ENCODE results near the gene SERTAD3. TPM values are rescaled to one million over a fixed set of nuclear protein-coding genes. Genes with fewer than 3 reads are reported as not detected.
A peak's percentile ranks its signal among the peaks of the same experiment; 100 is the strongest.
"Not testable (repeated sequence)": the region's sequence is repeated elsewhere in the genome, so short reads cannot be mapped to it uniquely, and the experiment has no call there.

The SERTAD3 gene, protein sequence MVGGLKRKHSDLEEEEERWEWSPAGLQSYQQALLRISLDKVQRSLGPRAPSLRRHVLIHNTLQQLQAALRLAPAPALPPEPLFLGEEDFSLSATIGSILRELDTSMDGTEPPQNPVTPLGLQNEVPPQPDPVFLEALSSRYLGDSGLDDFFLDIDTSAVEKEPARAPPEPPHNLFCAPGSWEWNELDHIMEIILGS
- 13.2 and 21.5 TPM in 2 replicates for total RNA-seq

GRCh38 chr19:40444000-40444824 is at the start of gene SERTAD3:
SERTAD3 (minus strand) TSS chr19:40444335; CDS start chr19:40442080, 2,255 bp downstream.
- peak; percentile 72 for DNase-seq (ENCODE audit: low read depth)

DNA sequence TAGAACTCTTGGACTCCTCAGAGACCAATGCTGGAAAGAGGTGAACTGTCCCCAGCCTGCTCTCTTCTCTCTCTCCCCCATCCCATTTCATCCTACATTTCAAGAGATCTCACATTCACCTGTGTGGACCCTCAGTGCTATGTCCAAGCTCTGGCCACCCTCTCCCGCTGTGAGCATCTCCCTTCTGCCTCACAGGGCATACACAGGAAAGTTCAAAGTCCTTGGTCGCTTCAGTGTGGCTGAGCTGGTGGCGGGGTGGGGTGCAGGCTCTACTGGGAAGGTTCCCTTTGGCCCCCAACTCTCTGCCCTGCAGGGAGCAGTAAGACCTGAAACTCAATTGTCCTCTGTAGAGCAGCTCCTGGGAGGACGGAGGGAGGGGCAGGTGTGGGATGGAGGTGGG is 49.6 kb upstream of the SERTAD3 start:
- DNase-seq (ENCODE audit: low read depth) = no peak

- no peak for DNase-seq (ENCODE audit: low read depth)
Observed at GRCh38 chr19:40492274-40492673, 48.1 kb upstream of the SERTAD3 start.

DNA sequence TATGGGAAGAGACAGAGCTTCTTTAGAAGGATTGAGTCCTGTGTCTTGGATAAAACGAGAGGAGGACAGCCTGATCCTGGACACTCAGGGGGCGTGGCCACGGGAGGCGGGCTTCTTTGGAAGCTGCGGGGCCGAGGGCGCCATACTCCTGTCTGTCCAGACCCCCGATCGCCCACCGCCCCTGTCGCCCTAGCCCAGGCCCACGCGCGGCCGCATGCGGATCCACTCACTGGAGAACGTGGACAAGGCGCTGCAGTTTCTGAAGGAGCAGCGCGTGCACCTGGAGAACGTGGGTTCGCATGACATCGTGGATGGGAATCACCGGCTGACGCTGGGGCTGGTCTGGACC is 45.7 kb upstream of the SERTAD3 start:
- no peak for DNase-seq (ENCODE audit: low read depth)

GRCh38 chr19:40486017-40486416 is 41.9 kb upstream of the SERTAD3 start:
- DNase-seq (ENCODE audit: low read depth) = no peak

DNA sequence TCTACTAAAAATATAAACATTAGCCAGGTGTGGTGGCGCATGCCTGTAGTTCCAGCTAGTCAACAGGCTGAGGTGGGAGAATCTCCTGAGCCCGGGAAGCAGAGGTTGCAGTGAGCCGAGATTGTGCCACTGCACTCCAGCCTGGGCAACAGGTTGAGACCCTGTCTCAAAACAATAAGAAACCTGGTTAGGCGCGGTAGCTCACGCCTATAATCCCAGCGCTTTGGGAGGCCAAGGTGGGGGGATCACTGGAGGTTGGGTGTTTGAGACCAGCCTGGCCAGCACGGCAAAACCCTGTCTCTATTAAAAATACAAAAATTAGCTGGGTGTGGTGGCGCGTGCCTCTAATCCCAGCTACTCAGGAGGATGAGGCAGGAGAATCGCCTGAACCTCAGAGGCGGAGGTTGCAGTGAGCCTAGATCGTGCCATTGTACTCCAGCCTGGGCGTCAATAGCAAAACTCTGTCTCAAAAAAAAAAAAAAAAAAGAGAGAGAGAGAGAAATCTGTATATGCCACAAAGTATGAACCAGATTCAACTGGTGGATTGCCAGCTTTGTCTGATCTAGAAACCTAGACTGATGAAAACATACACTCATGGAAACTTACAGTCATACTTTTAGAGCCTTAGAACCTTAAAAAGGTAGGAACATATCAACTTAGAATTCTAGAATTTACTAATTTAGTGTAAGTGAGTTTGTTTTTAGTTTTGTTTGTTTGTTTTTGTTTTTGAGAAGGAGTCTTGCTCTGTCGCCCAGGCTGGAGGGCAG is 31.9 kb upstream of the SERTAD3 start:
- DNase-seq (ENCODE audit: low read depth) = not testable (repeated sequence)

- DNase-seq (ENCODE audit: low read depth) = no peak
Observed at GRCh38 chr19:40474737-40475136, 30.6 kb upstream of the SERTAD3 start.

GRCh38 chr19:40472516-40472915 is 28.4 kb upstream of the SERTAD3 start:
- DNase-seq (ENCODE audit: low read depth) = no peak

GRCh38 chr19:40471111-40471510 is 27.0 kb upstream of the SERTAD3 start:
- DNase-seq (ENCODE audit: low read depth) = no peak

DNA sequence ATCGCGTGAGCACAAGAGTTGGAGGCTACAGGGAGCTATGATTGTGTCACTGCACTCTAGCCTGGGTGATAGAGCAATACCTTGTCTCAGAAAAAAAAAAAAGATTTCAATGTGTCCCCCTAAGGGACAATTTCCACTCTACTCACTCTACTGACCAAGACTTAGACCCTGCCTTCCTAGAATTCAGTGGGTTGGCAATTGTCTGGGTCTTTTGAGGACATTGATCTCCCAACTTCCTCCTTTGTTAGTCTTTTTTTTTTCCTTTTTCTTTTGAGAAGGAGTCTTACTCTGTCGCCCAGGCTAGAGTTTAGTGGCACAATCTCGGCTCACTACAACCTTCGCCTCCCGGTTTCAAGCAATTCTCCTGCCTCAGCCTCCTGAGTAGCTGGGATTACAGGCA is 24.9 kb upstream of the SERTAD3 start:
- DNase-seq (ENCODE audit: low read depth) = no peak

- no peak for DNase-seq (ENCODE audit: low read depth)
Observed at GRCh38 chr19:40466985-40467734, 23.0 kb upstream of the SERTAD3 start, which contains the start of gene SPTBN4. SPTBN4 (plus strand) TSS chr19:40467001; CDS start chr19:40472622, 5,621 bp downstream.

GRCh38 chr19:40466219-40466984 is 22.3 kb upstream of the SERTAD3 start:
- DNase-seq (ENCODE audit: low read depth) = no peak

GRCh38 chr19:40465557-40466218 is 21.6 kb upstream of the SERTAD3 start, which contains the start of gene BLVRB:
BLVRB (minus strand) TSS chr19:40465745; CDS start chr19:40465688, 57 bp downstream.
- DNase-seq (ENCODE audit: low read depth) = peak; percentile 96

- peak; percentile 90 for DNase-seq (ENCODE audit: low read depth)
Observed at GRCh38 chr19:40465025-40465556, 21.0 kb upstream of the SERTAD3 start.

DNA sequence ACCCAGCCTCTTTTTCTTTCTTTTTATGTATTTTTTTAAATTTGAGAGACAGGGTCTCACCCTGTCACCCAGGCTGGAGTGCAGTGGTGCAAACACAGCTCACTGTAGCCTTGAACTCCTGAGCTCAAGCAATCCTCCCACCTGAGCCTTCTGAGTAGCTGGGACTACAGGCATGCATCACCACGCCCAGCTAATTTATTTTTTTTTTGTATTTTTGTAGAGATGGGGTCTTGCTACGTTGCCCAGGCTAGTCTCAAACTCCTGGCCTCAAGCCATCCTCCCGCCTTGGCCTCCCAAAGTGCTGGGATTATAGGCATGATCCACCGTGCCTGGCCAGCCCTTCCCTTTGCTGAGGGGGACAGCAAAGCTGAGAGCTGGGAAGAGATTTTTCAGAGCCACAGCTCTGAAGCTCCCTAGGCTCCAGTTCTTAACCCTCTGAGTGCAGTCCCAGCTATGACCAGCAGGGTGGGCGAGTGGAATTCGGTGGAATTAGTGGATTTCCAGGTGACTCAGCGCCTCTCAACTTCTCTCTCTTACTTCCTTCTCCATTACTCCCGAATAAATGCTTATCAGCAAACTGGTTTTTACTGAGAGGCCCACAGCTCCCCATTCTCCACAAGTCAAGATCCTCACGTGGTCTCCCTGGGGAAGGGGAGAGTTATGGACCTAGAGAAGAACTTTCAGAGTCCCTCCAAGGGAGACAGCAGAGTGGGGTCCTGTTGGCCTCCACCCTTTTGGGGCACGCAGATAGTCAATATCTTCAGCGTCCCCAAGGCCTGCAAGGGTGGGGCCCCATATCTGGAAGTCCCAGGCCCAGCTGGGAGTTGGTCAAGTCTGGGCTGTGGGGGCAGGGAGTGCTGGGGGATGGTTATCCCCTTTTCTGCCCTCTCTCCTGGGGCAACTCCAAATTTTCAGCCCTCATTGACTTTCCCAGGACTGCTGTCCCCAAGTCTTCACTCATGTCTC is 20.2 kb upstream of the SERTAD3 start:
- peak; percentile 85 for DNase-seq (ENCODE audit: low read depth)

DNA sequence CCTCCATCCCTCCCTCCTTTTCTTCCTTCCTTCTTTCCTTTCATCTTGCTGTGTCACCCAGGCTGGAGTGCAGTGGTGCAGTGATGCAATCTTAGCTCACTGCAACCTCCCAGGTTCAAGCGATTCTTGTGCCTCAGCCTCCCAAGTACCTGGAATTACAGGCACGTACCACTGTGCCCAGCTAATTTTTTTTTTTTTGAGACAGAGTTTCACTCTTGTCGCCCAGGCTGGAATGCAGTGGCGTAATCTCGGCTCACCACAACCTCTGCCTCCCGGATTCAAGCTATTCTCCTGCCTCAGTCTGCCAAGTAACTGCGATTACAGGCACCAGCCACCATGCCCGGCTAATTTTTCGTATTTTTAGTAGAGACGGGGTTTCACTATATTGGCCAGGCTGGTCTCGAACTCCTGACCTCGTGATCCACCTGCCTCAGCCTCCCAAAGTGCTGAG is 19.5 kb upstream of the SERTAD3 start:
- peak; percentile 56 for DNase-seq (ENCODE audit: low read depth)

DNA sequence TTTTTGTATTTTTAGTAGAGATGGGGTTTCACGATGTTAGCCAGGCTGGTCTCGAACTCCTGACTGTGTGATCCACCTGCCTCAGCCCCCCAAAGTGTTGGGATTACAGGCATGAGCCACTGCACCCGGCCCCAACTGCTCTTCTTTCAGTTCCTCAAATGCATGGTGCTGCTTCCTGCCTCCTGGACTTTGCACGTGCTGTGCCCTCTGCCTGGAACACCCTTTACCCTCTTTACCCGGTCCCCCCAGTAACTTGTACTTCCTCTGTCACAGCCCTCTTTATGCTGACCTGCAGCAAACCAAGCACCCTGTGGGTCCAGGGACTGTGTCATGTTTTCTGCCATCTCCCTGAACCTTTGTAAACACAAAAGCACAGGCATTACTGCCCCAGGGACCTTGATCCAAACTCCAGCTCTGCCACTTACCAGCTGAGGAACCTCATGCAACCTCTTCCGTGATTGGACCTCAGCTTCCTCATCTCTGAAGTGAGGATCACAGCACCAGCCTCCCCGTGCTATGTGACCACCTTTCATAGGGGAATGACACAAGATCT is 17.6 kb upstream of the SERTAD3 start:
- no peak for DNase-seq (ENCODE audit: low read depth)

- DNase-seq (ENCODE audit: low read depth) = no peak
Observed at GRCh38 chr19:40460185-40460584, 16.1 kb upstream of the SERTAD3 start.

All from renal cortical epithelial cell (primary cell).